Ramos (cell line): ENCODE data around the gene IER5L.
"Not testable (repeated sequence)": the region's sequence is repeated elsewhere in the genome, so short reads cannot be mapped to it uniquely, and the experiment has no call there.

ENCODE experiments used
- in situ Hi-C: fragments of 300-500 bp; cut with MboI; formaldehyde crosslinking; loops from one replicate; pipeline ENCODE4 v1.14.3; 2022; ENCODE audit warnings: low sequenced_read_pairs; ENCODE audit not compliant: unreplicated experiment

The IER5L gene

DNA sequence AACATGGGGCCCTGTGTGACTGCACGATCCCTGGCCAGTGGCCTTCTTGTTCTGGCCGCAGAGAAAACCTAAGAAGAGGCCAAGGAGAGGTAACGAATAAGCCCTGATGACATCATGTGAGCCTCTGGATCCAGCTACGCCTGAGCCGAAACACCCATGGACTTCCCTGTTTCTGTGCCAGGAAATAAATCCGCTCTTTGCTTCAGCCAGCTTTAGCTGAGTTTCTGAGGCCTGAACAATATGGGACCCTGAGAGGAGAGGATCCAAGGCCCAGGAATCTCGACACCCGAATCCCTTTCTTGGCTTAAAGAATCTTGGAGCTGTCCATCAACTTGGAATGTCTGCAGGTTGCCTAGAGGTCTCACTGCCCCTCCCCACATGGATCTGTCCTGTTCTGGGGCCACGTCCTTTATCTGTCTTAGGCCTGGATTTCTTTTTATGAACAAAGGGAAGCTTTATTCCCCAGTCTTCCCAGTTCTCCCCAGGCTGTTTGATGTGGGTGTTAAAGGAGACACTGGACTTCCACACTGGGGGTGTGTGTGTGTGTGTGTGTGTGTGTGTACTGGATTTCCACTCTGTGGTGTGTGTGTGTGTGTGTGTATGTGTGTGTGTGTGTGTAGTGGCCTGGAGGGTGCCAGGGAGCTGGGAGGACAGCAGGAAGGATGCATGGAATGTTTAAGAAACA is 13.7 kb downstream of the IER5L start:
- in situ Hi-C loops = no loop called here

DNA sequence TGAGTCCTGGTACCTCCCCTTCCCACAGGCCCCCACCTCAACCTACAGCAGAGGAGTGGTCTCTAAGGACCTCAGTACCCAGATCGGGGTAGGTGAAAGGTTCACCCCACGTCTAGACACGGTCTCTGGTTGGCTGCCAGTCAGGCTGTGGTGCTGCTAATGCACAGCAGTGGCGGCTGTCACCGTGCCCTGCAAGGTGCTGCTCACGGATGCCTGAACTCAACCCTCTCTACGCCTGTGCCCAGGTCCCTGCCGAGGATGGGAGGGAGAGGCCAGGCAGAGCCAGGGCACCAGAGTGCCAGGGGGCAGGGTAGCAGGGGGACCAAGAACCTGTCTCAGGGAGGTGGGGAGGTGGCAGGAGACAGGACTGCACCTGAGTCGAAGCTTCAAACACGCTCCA is 14.3 kb downstream of the IER5L start:
- in situ Hi-C loops = no loop called here

DNA sequence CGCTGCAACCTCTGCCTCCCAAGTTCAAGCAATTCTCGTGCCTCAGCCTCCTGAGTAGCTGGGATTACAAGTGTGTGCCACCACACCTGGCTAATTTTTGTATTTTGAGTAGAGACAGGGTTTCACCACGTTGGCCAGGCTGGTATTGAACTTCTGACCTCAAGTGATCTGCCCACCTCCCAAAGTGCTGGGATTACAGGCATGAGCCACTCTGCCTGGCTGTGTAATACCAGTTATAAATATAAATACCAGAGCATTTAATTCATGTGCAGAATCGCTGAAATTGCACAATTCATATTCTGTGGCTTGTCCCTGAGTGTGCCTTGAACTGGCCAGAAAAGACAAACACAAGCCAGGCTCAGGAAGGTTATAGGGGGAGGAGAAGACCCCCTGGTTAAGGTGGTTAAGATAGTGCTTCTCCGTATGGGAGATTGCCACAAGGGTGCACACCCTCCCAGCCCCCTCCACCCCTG is 14.8 kb downstream of the IER5L start:
- in situ Hi-C loops = not testable (repeated sequence)

DNA sequence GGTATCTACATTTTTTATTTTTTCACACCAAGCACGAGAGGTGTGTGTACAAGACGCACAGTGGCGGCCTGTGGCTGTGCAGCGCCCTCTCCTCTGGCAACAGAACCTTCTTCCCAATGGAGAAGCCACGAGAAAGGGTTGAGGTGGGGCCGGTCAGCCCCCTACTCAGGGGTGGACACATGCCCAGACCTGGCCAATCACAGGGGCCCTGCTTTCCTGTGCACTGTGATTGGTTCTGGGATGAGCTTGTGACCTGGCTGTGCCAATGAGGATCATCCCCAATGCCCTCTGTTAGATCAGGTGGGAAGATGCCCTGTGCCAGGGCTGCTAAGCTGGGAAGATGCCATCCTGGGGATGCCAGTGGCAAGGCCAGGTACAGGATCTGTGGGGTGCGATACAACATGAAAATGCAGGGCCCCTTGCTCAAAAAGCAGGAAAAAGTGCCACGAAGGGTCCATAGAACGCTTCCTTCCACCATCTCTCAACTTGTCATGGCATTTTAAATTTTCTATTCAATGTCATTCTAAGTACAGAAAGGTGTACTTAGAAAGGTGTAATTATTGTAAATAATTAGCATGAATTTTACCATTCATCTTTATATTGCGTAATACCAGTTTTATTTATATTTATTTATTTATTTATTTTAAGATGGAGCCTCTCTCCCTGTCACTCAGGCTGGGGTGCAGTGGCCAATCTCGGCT is 15.4 kb downstream of the IER5L start:
- in situ Hi-C loops = no loop called here

DNA sequence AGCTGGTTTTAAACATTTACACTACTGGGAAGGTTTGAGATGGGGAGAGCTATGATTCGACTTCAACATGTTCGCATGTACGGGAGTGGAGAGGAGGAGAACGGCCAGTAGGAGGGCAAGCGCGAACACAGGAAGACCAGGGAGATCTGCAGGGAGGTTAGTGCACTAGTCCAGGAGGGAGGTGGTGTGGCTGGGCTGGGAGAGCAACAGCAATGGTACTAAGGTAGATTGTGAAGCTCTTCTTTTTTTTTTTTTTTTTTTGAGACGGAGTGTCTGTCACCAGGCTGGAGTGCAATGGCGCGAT is 16.6 kb downstream of the IER5L start:
- in situ Hi-C loops = no loop called here

DNA sequence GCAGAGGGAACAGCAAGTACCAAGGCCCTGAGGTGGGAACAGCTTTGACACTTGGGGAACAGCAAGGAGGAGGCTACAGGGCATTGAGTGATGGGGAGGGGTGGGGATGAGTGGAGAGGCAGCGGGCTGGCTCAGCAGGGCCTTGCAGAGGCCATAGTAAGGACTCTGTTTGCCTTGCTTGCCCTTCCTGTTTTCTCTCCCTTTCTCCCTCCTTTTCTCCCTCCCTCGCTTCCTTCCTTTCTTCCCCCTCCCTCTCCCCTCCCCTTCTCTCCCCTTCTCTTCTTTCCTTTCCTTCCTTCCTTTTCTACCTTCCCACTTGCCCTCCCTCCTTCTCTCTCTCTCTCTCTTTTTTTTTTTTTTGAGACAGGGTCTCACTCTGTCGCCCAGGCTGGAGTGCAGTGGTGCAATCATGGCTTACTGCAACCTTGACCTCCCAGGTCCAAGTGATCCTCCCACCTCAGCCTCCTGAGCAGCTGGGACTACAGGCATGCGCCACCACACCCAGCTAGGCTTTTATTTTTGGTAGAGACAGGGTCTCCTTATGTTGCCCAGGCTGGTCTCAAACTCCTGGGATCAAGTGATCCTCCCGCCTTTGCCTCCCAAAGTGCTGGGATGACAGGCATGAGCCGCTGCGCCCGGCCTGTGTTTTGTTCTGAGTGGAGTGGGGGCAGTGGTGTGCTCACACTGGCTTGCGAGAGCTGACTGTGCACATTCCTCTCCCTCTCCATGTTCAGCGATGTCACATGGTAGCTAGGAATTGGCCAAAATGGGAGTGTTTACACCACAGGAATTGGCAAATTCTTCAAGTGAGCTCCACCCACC is 17.1 kb downstream of the IER5L start:
- in situ Hi-C loops = no loop called here

DNA sequence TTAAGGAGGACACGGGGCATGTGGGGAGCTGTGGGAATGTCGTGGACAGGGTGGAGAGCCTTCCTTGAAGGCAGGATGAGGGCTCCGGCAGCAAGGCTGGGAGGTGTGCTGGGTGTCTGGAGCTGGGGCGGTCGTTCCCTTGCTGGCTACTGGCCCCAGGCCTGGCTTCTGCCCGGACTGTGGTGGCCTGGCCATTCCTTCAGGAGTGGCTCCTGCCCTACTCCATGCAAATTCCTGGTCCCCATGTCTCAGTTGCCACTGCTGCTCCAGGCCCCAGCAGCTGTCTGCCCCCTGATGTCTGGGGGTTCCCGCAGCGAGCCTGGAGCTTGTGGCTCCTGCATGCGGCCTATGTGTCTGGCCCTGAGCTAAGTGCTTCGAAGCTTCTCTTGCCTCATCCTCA is 21.9 kb downstream of the IER5L start:
- in situ Hi-C loops = no loop called here

DNA sequence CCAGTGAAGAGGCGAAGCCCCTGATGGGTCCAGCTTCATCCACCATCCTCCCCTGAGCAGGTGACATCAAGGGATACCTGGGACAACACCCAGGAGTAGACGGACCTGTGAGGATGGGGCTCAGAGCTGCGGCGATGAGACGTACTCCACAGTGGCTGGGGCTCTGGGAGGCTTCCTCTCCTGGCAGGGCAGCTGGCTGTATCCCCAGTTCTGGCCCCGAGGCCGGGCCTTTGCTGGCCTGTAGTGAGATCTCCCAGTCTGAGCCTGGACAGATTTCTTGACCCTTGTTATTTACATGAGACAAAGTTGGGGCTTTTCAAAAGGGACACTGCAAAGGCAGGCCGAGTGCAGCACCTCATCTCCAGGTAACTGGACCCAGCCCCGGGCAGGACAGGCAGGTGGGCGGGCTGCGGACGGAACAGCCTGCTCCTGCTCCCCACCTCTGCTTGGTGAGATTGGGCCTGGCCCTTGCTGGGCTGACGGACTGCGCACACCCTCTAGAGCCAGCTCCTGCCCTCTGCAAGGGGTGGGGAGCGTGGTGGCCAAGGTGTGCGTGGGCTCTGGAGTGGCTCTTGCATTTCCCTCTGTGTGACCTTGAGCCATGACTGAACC is 23.1 kb downstream of the IER5L start:
- in situ Hi-C loops = no loop called here

DNA sequence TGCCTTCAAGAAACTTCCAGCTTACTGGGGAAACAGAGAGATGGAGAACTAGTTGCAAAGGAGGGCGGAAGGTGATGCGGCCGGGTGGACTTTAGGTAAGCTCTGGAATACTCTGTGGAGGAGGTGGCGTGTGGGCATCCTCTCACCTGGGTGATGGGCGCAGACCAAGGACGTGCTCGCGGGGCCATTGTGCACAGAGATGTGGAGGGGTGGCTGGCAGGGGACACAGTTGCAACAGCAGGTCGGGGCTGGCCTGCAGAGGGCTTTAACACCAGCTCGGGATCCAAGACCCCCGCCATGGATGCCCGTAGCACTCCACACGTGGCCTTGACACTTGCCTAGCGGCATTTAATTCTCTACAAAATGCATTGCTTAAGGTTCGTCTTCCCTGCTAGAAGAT is 26.6 kb downstream of the IER5L start:
- in situ Hi-C loops = no loop called here

DNA sequence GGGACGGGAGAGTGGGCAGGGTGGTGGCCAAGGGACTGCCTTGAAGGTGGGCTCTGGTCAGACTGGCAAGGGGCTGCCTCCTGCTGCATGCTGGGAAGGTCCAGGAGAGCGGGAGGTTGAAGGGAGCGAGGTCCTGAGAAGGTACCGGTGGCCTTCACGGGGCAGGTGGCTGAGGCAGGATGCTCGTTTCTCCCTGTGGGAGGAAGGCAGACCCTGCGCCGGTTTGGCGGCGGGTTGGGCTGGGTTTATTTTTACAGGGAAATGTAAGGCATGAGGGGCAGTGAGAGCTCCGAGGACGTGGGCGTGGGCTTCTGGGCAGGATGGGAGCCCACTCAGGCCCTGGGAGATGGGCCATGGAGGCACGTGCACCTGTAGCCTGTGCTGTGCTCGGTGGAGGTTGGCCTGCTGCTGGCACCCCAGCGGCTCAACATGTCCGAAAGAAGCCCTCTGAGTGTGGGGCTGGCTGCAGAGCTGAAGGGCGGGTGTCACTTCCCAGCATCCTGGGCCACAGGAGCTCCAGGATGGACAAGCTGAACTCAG is 27.3 kb downstream of the IER5L start:
- in situ Hi-C loops = no loop called here

DNA sequence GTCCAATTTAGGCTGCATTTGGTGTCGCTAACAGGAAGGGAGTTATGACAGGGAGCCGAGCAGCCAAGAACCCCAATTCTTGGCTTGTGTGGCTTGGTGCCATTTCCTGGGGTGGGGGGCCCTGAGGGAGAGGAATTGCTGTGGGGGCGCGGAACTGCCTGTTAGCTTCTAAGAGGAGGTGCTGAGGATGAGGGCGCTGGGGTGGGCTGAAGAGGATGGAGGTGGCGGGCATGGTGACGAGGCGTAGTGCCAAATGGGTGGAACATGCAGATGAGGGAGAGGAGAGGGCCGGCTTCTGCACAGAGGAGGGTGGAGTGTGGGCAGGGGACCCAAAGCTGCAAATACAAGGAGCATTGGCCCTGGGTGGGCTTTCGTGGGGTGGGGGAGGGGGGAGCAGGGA is 27.9 kb downstream of the IER5L start:
- in situ Hi-C loops = no loop called here

DNA sequence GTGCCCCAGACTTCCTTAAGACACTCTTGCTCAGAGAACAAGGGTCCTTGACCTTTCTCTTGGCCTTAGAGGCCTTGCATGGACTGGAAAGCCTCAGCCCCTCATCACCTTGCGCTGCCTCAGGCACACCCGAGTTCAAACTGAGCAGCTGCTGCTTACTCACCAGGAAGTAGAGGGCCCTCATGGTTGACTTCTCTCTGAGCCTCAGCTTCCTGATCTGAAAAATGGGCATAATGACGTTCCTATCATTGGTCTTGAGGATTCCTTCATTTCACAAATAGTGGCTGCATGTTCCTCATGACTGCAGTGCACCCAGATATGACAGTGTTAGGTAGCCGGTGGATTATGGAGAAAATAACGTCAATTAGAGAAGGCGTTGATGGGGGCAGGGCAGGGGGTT is 28.6 kb downstream of the IER5L start:
- in situ Hi-C loops = loop anchor here (25.0 kb wide), 1 partner anchor 638 kb away; no protein-coding TSS in a partner anchor

DNA sequence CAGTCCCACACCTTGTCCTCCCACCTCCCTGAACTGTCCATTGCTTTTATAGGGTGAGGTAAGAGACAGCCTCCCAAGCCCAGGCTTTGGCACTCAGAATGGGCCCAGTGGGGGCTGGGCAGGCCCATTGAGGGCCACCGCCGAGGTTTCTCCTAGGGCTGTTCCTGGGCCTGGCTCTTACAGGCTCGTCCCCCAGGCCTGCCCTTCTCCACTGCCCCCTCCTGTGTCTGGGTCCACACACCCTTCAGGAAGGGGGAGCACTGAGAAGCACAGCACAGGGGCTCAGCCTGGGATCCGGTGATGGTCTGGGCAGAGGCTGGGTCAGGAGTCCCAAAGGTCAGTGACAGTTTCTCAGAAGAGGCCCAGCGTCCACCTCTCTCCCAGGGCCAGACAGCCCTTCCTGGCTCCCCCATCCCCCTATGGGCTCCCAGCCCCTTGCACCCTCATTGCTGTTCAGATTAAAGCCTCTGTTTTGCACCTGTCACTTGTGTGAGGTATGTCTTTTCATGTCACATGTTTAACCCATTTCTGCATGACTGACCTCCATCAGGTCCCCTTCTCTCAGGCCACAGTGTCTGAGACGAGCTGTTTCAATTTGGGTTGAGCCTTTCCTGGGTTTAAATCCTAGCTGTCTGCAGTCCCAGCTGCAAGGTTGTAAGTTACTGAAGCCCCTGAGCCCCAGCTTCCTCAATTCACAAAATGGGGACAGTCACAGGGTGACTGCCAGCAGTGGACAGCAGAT is 29.4 kb downstream of the IER5L start:
- in situ Hi-C loops = loop anchor here (25.0 kb wide), 1 partner anchor 639 kb away; no protein-coding TSS in a partner anchor

DNA sequence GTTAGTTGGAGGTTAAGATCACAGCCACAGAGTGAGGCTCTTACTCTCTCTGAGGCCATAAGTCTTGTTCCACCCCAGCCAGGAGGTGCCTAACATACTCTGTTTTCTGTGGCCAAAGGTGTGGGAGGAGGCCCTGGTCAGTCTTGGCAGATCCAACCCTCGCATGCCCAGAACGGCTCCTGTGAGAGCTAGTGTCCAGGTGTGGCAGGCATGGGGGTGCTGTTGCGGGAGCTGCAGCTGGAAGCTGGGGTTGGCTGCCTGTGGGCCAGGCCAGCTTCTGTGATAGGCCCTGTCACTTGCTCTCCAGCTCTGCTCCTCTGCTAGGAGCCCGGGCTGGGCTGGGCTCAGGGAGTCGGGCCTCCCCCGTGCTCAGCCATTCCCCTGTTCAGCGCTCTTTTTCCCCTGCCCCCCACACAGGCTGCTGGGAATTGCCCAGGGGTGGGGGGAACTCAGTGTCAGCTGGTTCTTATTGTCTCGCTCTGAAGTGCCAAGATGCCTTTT is 31.6 kb downstream of the IER5L start:
- in situ Hi-C loops = loop anchor here (25.0 kb wide), 1 partner anchor 641 kb away; no protein-coding TSS in a partner anchor

DNA sequence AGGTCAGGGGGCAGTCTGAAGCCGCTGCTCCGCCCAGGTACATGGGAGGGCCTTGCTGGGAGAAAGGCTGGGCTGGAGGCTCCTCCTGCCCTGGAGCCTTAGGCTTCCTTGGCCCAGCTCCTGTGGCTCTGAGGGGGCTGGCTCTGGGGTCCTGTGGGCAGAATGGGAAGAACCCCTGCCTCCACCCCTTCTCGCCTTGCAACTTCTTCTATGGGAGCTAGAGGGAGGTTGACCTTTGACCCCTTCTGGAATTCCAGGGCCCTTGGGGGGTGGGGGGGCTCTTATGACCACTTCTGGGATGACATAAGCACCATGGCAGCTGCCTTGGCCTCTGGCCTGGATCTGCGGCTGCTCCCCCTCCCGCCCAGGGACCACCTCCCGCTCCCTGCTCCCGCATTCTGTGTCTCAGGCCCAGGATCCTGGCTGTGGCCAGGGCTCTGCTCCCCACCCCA is 32.2 kb downstream of the IER5L start:
- in situ Hi-C loops = loop anchor here (25.0 kb wide), 1 partner anchor 641 kb away; no protein-coding TSS in a partner anchor

DNA sequence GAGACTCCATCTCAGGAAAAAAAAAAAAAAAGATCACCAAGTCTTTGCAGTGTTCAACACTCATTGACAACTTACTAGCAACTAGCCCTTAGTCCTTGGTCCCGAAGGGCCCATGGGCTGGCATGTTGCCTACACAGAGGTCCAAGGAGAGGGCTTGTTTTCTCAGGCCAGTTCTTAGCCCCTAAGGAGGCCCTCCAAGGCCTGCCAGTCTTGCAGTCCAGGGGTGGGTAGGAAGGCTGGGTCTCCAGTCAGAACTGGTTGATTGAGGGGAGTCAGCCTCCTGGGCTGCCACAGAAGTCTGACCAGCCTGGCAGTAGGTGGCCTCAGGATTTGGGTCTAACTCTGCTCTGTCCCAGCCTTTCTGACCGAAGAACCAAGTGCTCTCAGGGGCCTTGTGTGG is 32.7 kb downstream of the IER5L start:
- in situ Hi-C loops = loop anchor here (25.0 kb wide), 1 partner anchor 642 kb away; no protein-coding TSS in a partner anchor

DNA sequence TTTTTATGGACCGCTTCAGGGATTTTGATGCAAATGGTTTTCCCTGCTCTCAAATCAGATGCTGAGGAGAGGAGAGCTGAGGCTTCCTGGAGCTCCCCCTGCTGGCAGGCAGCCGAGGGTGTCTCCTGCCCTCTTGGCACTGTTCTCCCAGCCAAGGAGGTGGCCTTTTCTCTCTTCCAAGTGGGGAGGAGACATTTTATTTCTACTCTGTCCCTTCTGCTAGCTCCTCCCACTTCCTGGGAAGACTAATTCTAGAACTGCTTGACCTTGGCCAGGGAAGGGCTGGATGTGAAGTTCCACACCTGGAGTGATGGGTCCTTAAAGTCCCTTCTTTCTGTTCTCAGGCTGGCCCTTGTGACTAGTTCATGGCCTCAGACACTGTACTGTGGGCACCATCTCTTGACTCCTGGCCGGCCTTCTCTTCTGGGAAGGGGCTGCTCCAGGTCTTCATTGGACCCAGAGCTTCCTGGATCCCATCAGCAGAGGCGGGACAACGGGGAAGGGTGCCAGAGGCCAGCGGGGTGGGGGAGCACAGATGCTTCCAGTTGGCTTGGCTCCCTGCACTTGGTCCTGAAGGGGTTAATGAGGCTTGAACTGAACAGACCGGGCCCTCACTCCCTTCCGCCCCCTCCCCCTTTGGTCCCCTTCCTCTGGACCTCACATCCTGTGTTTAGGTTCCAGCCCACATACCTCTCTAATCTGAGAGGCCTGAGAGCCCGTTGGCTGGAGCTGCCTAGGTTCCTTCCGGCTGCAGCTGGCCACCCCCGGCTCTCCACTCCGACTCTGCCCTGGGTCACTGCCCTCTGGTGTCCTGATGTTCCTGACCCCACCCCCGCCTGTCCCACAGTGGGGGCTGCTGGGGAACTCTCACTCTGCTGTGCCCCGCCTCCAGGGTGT is 34.8 kb downstream of the IER5L start:
- in situ Hi-C loops = loop anchor here (25.0 kb wide), 1 partner anchor 644 kb away; no protein-coding TSS in a partner anchor
